ENCODE data around the gene ACSF3. TPM values are rescaled to one million over a fixed set of nuclear protein-coding genes. Genes with fewer than 3 reads are reported as not detected.

Gene ACSF3
- total RNA-seq, 3 donors from 2014 or later, result 44.7 to 77.8 (median 49.6) TPM

GRCh38 chr16:89054261-89054661 is 39.4 kb upstream of the ACSF3 start:
- ATAC-seq (peak; percentile 38), DNase-seq (peak; percentile 32 to 77 (median 66))
- Histone ChIP-seq H3K4me1 (ENCODE audit: low read depth) (peaks cover 6% of the 10 kb centered on the region), H3K4me3 (no peak overlapping the region), H3K36me3 (ENCODE audit: low read depth) (no peaks in the 10 kb centered on the region), H3K9me3 (no peaks in the 10 kb centered on the region)
- TF ChIP-seq CTCF (IDR thresholded peaks at IDR 0.05), result no peak
- intact Hi-C loops (cut with DNase I, micrococcal nuclease), result no loop called here

GRCh38 chr16:89054714-89055113 is 38.9 kb upstream of the ACSF3 start:
- TF ChIP-seq CTCF (IDR thresholded peaks at IDR 0.05), result no peak
- Histone ChIP-seq H3K4me3 (no peak overlapping the region), H3K9me3 (no peaks in the 10 kb centered on the region), H3K4me1 (ENCODE audit: low read depth) (peaks cover 6% of the 10 kb centered on the region), H3K36me3 (ENCODE audit: low read depth) (no peaks in the 10 kb centered on the region)
- DNase-seq, result no peak
- intact Hi-C loops (cut with DNase I, micrococcal nuclease), result no loop called here
- ATAC-seq, result no peak

GRCh38 chr16:89055313-89055712 is 38.3 kb upstream of the ACSF3 start:
- DNase-seq (no peak), ATAC-seq (no peak)
- TF ChIP-seq CTCF (IDR thresholded peaks at IDR 0.05), result no peak
- Histone ChIP-seq H3K36me3 (ENCODE audit: low read depth) (no peaks in the 10 kb centered on the region), H3K4me3 (no peak overlapping the region), H3K9me3 (no peaks in the 10 kb centered on the region), H3K4me1 (ENCODE audit: low read depth) (peaks cover 6% of the 10 kb centered on the region)
- intact Hi-C loops (cut with DNase I, micrococcal nuclease), result no loop called here

GRCh38 chr16:89055894-89056555 is 37.6 kb upstream of the ACSF3 start:
- intact Hi-C loops (cut with DNase I, micrococcal nuclease), result no loop called here
- ATAC-seq, result no peak
- H3K36me3 ChIP-seq (ENCODE audit: low read depth), result no peaks in the 10 kb centered on the region

GRCh38 chr16:89056592-89056991 is 37.1 kb upstream of the ACSF3 start:
- H3K4me3 ChIP-seq, result no peak overlapping the region
- no peaks in the 10 kb centered on the region for H3K36me3 ChIP-seq (ENCODE audit: low read depth)
- no peak for TF ChIP-seq CTCF (IDR thresholded peaks at IDR 0.05)
- no peaks in the 10 kb centered on the region for H3K9me3 ChIP-seq
- peaks cover 4% of the 10 kb centered on the region for H3K4me1 ChIP-seq (ENCODE audit: low read depth)
- ATAC-seq, result no peak
- intact Hi-C loops (cut with DNase I, micrococcal nuclease), result no loop called here
- DNase-seq, result no peak

More at GRCh38 chr16:89055894-89056555, 37.6 kb upstream of the ACSF3 start:
- H3K4me1 ChIP-seq (ENCODE audit: low read depth), result peaks cover 6% of the 10 kb centered on the region
- no peak for DNase-seq
- no peak for TF ChIP-seq CTCF (IDR thresholded peaks at IDR 0.05)
- no peaks in the 10 kb centered on the region for H3K9me3 ChIP-seq
- H3K4me3 ChIP-seq, result no peak overlapping the region

- no peaks in the 10 kb centered on the region for H3K4me1 ChIP-seq (ENCODE audit: low read depth)
- H3K36me3 ChIP-seq (ENCODE audit: low read depth), result no peaks in the 10 kb centered on the region
- TF ChIP-seq CTCF (IDR thresholded peaks at IDR 0.05), result no peak
- intact Hi-C loops (cut with DNase I, micrococcal nuclease), result no loop called here
- ATAC-seq (no peak), DNase-seq (no peak)
- H3K4me3 ChIP-seq, result no peak overlapping the region
- H3K9me3 ChIP-seq, result no peaks in the 10 kb centered on the region
These were observed 35.9 kb upstream of the ACSF3 start for GRCh38 chr16:89057738-89058137.
